Mesodermal cell (in vitro differentiated cells): Measurements from ENCODE around the gene BPHL.
"Not testable (repeated sequence)": the region's sequence is repeated elsewhere in the genome, so short reads cannot be mapped to it uniquely, and the experiment has no call there.

Source experiments
- H3K27ac ChIP-seq: 2 replicates; pipeline ENCODE4 v1.7.0; 2013; ENCODE audit warnings: mild to moderate bottlenecking, low read depth, low read length, moderate library complexity; ENCODE audit not compliant: severe bottlenecking
- H3K36me3 ChIP-seq: 2 replicates; pipeline ENCODE4 v1.7.1; 2013; ENCODE audit warnings: mild to moderate bottlenecking, low read length, moderate library complexity; ENCODE audit not compliant: control insufficient read depth, insufficient read depth
- H3K4me1 ChIP-seq: one replicate; pipeline ENCODE4 v1.7.1; 2013; ENCODE audit warnings: mild to moderate bottlenecking, low read length; ENCODE audit not compliant: insufficient read depth, control insufficient read depth, poor library complexity, severe bottlenecking
- H3K4me3 ChIP-seq: 2 replicates; pipeline ENCODE4 v1.7.0; 2013; ENCODE audit warnings: low read length, control low read depth, mild to moderate bottlenecking; ENCODE audit not compliant: insufficient read depth, poor library complexity, severe bottlenecking; ENCODE audit errors: extremely low read depth
- H3K9me3 ChIP-seq: 2 replicates; pipeline ENCODE4 v1.7.1; 2013; ENCODE audit warnings: mild to moderate bottlenecking, low read length, moderate library complexity; ENCODE audit not compliant: control insufficient read depth
- WGBS, 2 experiments: methylation state at CpG; one replicate each; pipeline ENCODE4 v1.1.5; 2013; ENCODE audit warnings: missing lambda C conversion rate in 2 of 2; ENCODE audit not compliant: insufficient coverage in 2 of 2; 5-methylcytosine and 5-hydroxymethylcytosine counted together

Gene BPHL

GRCh38 chr6:3152689-3153088 is 34.2 kb downstream of the BPHL start:
- Histone ChIP-seq H3K9me3 (no peaks in the 10 kb centered on the region), H3K4me3 (no peak overlapping the region), H3K27ac (no peak overlapping the region), H3K36me3 (peaks cover 49% of the 10 kb centered on the region), H3K4me1 (no peaks in the 10 kb centered on the region)
- WGBS, 2 experiments, result 63 to 84% methylated on average over 2 to 3 of the region's 3 CpGs

- 81 to 89% methylated on average over 4 of the region's 6 CpGs for WGBS, 2 experiments
- not testable (repeated sequence) for H3K27ac ChIP-seq, H3K4me1 ChIP-seq, H3K9me3 ChIP-seq, H3K4me3 ChIP-seq
- peaks cover 33% of the 10 kb centered on the region for H3K36me3 ChIP-seq
Observed at GRCh38 chr6:3155416-3155815, 36.9 kb downstream of the BPHL start.

- 5 to 6% methylated on average over 23 to 26 of the region's 32 CpGs for WGBS, 2 experiments
- not testable (repeated sequence) for H3K9me3 ChIP-seq, H3K4me1 ChIP-seq
- H3K27ac ChIP-seq, result peak overlapping the region; percentile 89
- H3K4me3 ChIP-seq, result peak overlapping the region; percentile 82
- peaks cover 27% of the 10 kb centered on the region for H3K36me3 ChIP-seq
Observed at GRCh38 chr6:3156184-3157130, 37.9 kb downstream of the BPHL start.

GRCh38 chr6:3157131-3157933 is 38.8 kb downstream of the BPHL start, which contains the start of gene TUBB2A:
TUBB2A (minus strand) TSS chr6:3157544; CDS start chr6:3157463, 81 bp downstream.
- no peaks in the 10 kb centered on the region for H3K9me3 ChIP-seq
- peaks cover 9% of the 10 kb centered on the region for H3K4me1 ChIP-seq
- 0% methylated on average over 58 to 79 of the region's 95 CpGs for WGBS, 2 experiments
- peak within 1 kb of the TSS; percentile 89 for H3K27ac ChIP-seq
- peaks cover 27% of the 10 kb centered on the region for H3K36me3 ChIP-seq
- H3K4me3 ChIP-seq, result peak within 1 kb of the TSS; percentile 82

GRCh38 chr6:3159805-3160781 is 41.6 kb downstream of the BPHL start:
- 42 to 61% methylated on average over 14 to 24 of the region's 31 CpGs for WGBS, 2 experiments
- Histone ChIP-seq H3K36me3 (peaks cover 6% of the 10 kb centered on the region), H3K27ac (peak overlapping the region; percentile 42), H3K9me3 (no peaks in the 10 kb centered on the region), H3K4me1 (peaks cover 16% of the 10 kb centered on the region), H3K4me3 (no peak overlapping the region)

- H3K4me1 ChIP-seq, result peaks cover 32% of the 10 kb centered on the region
- WGBS, 2 experiments, result 8 to 10% methylated on average over 4 of the region's 7 CpGs
- no peaks in the 10 kb centered on the region for H3K36me3 ChIP-seq
- no peaks in the 10 kb centered on the region for H3K9me3 ChIP-seq
- peak overlapping the region; percentile 88 for H3K27ac ChIP-seq
- peak overlapping the region; percentile 55 for H3K4me3 ChIP-seq
Observed at GRCh38 chr6:3162067-3162497, 43.6 kb downstream of the BPHL start.

GRCh38 chr6:3162565-3163247 is 44.2 kb downstream of the BPHL start:
- Histone ChIP-seq H3K36me3 (no peaks in the 10 kb centered on the region), H3K4me1 (peaks cover 32% of the 10 kb centered on the region), H3K27ac (peak overlapping the region; percentile 88), H3K4me3 (peak overlapping the region; percentile 55), H3K9me3 (no peaks in the 10 kb centered on the region)
- 0% methylated on average over 37 to 46 of the region's 74 CpGs for WGBS, 2 experiments

GRCh38 chr6:3163248-3163594 is 44.7 kb downstream of the BPHL start:
- peaks cover 32% of the 10 kb centered on the region for H3K4me1 ChIP-seq
- 27% methylated on average over 5 of the region's 13 CpGs; no CpG with 5 or more reads in 1 of the 2 experiments for WGBS, 2 experiments
- H3K9me3 ChIP-seq, result no peaks in the 10 kb centered on the region
- peak overlapping the region; percentile 55 for H3K4me3 ChIP-seq
- H3K36me3 ChIP-seq, result no peaks in the 10 kb centered on the region
- H3K27ac ChIP-seq, result no peak overlapping the region

GRCh38 chr6:3164388-3164787 is 45.9 kb downstream of the BPHL start:
- H3K27ac ChIP-seq, result peak overlapping the region; percentile 29
- H3K36me3 ChIP-seq, result no peaks in the 10 kb centered on the region
- H3K4me3 ChIP-seq, result no peak overlapping the region
- H3K9me3 ChIP-seq, result no peaks in the 10 kb centered on the region
- 75 to 84% methylated on average over 3 to 6 of the region's 6 CpGs for WGBS, 2 experiments
- H3K4me1 ChIP-seq, result peaks cover 33% of the 10 kb centered on the region
